Measurements from ENCODE around the gene HSFX4. TPM values are rescaled to one million over a fixed set of nuclear protein-coding genes. Genes with fewer than 3 reads are reported as not detected.
"Not testable (repeated sequence)": the region's sequence is repeated elsewhere in the genome, so short reads cannot be mapped to it uniquely, and the experiment has no call there.

HSFX4 gene
- total RNA-seq, 2 experiments from 2014 or later = not detected

GRCh38 chrX:149927245-149927963 is 2.0 kb upstream of the HSFX4 start:
- H3K36me3 Mint-ChIP-seq; POLR2A ChIA-PET; H3K9me3 Mint-ChIP-seq; ATAC-seq (ENCODE audit: low read depth); H3K4me3 Mint-ChIP-seq; H3K27ac Mint-ChIP-seq; H3K4me1 Mint-ChIP-seq; DNase-seq; H3K27me3 Mint-ChIP-seq: not testable (repeated sequence)

- H3K4me3 Mint-ChIP-seq; H3K27ac Mint-ChIP-seq; POLR2A ChIA-PET; H3K4me1 Mint-ChIP-seq; H3K36me3 Mint-ChIP-seq; H3K9me3 Mint-ChIP-seq; ATAC-seq (ENCODE audit: low read depth); DNase-seq; H3K27me3 Mint-ChIP-seq: not testable (repeated sequence)
Observed at GRCh38 chrX:149927964-149928258, 1.5 kb upstream of the HSFX4 start.

GRCh38 chrX:149928635-149929034 is 738 bp upstream of the HSFX4 start:
- H3K27ac Mint-ChIP-seq = peak overlapping the region; percentile 70
- DNase-seq (peak; percentile 34), ATAC-seq (ENCODE audit: low read depth) (peak; percentile 93)
- H3K9me3 Mint-ChIP-seq, H3K4me3 Mint-ChIP-seq, POLR2A ChIA-PET, H3K4me1 Mint-ChIP-seq, H3K36me3 Mint-ChIP-seq, H3K27me3 Mint-ChIP-seq: not testable (repeated sequence)

DNA sequence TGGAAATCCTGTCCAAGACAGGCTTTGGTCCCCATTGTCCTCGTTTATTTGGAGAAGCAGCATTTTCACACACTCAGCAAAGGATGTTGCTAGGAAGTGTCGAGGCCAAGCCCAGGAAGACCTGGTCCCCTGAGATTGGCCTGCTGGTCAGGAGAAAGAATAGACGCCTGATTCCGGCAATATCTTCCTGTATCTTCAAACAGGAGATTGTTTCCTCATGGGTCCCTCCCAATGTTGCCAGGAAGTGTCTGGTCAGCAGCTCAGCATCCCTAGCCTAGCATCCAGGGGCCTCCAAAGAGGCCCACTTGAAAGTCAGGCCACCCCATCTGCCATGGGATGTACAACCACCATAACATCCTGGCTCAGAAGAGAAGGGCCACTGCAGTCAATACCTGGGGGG is 2.0 kb downstream of the HSFX4 start:
- H3K36me3 Mint-ChIP-seq; POLR2A ChIA-PET; ATAC-seq (ENCODE audit: low read depth); H3K27ac Mint-ChIP-seq; H3K27me3 Mint-ChIP-seq; H3K4me1 Mint-ChIP-seq; DNase-seq; H3K4me3 Mint-ChIP-seq; H3K9me3 Mint-ChIP-seq: not testable (repeated sequence)

- not testable (repeated sequence) for ATAC-seq (ENCODE audit: low read depth); DNase-seq
Observed at GRCh38 chrX:149932150-149932549, 2.8 kb downstream of the HSFX4 start.

GRCh38 chrX:149932970-149933369 is 3.6 kb downstream of the HSFX4 start:
- H3K36me3 Mint-ChIP-seq; H3K27ac Mint-ChIP-seq; DNase-seq; H3K4me1 Mint-ChIP-seq; POLR2A ChIA-PET; H3K4me3 Mint-ChIP-seq; H3K9me3 Mint-ChIP-seq; H3K27me3 Mint-ChIP-seq; ATAC-seq (ENCODE audit: low read depth): not testable (repeated sequence)

More at GRCh38 chrX:149932150-149932549, 2.8 kb downstream of the HSFX4 start:
- H3K27ac Mint-ChIP-seq, H3K36me3 Mint-ChIP-seq, H3K27me3 Mint-ChIP-seq, H3K4me1 Mint-ChIP-seq, H3K9me3 Mint-ChIP-seq, POLR2A ChIA-PET, H3K4me3 Mint-ChIP-seq: not testable (repeated sequence)

DNA sequence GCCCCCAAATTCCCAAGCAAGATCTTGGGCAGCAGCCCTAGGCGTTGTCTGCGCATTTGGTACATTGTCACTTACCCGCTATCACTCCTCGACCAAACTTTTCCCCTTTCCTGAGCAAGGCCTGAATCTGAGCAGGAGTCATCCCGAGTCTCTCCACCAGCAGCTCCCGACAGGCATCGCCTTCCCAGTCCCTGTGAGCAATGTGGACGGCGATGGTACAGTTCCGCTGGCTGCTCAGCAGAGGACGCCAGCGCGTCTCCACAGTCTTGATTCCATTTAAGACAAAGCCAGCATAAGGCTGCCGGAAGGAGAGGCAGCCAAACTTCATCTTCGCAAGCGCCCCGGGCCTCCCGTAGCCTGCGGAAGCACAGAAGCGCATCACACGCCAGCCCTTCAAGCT is 4.2 kb downstream of the HSFX4 start:
- ATAC-seq (ENCODE audit: low read depth); H3K4me1 Mint-ChIP-seq; POLR2A ChIA-PET; H3K27me3 Mint-ChIP-seq; DNase-seq; H3K4me3 Mint-ChIP-seq; H3K36me3 Mint-ChIP-seq; H3K27ac Mint-ChIP-seq; H3K9me3 Mint-ChIP-seq: not testable (repeated sequence)

- peak overlapping the region; percentile 100 for H3K27ac Mint-ChIP-seq
- DNase-seq = not testable (repeated sequence)
Observed at GRCh38 chrX:149937328-149937727, 8.0 kb downstream of the HSFX4 start.

DNA sequence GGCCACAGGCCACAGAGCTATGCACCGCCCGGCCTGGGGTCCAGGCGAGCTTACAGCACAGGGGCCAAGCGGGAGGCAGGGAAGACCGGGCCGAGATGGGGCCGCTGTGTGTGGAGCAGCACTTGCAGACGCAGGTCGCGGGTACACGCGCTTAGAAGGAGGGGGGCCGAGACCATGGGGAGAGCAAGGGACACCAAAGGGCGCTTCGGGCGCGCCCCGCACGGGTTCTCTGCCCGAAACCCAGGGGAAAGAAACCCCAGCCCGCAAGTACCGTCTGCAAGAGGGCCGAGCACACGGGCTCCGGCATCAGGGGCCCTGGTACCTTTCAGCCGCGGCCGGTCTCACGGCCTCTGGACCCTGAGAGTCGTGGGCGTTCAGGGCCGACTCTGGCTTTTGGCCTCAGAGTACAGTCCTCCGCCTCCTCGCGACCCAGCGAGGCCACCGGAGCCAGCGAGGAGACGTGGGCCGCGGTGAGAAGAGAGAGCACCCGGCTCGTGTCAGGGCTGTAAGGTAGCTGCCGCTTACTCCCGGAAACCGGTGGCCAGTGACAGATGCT is 8.6 kb downstream of the HSFX4 start:
- POLR2A ChIA-PET = interaction anchor here (0.9 to 3.0 kb wide), 5 partner anchors 22 to 756 kb away, joined by 3 to 19 read pairs (median 4); partner anchors contain the start of genes EOLA1 and MTMR1
- no peak for DNase-seq
- H3K27ac Mint-ChIP-seq = peak overlapping the region; percentile 100
- ATAC-seq (ENCODE audit: low read depth) = no peak
- H3K9me3 Mint-ChIP-seq = no peaks in the 10 kb centered on the region
- peak overlapping the region; percentile 98 for H3K4me3 Mint-ChIP-seq
- H3K4me1 Mint-ChIP-seq = peaks cover 2% of the 10 kb centered on the region
- H3K36me3 Mint-ChIP-seq = peaks cover 2% of the 10 kb centered on the region
- no peaks in the 10 kb centered on the region for H3K27me3 Mint-ChIP-seq

More at GRCh38 chrX:149937328-149937727, 8.0 kb downstream of the HSFX4 start:
- H3K36me3 Mint-ChIP-seq; POLR2A ChIA-PET; ATAC-seq (ENCODE audit: low read depth); H3K9me3 Mint-ChIP-seq; H3K4me1 Mint-ChIP-seq; H3K27me3 Mint-ChIP-seq: not testable (repeated sequence)
- peak overlapping the region; percentile 98 for H3K4me3 Mint-ChIP-seq

GRCh38 chrX:149938427-149938880 is 9.1 kb downstream of the HSFX4 start, which contains the start of gene EOLA2:
Gene EOLA2 (minus strand): TSS chrX:149938491. CDS start chrX:149933874, 4,617 bp downstream.
- H3K27ac Mint-ChIP-seq = peak within 1 kb of the TSS; percentile 100
- ATAC-seq (ENCODE audit: low read depth) (peak; percentile 52), DNase-seq (peak; percentile 81)
- H3K36me3 Mint-ChIP-seq = peaks cover 2% of the 10 kb centered on the region
- H3K27me3 Mint-ChIP-seq = no peaks in the 10 kb centered on the region
- no peaks in the 10 kb centered on the region for H3K9me3 Mint-ChIP-seq
- H3K4me1 Mint-ChIP-seq = peaks cover 2% of the 10 kb centered on the region
- H3K4me3 Mint-ChIP-seq = peak within 1 kb of the TSS; percentile 98
- POLR2A ChIA-PET = interaction anchor here (0.8 to 3.0 kb wide), 6 partner anchors 22 to 755 kb away, joined by 3 to 19 read pairs (median 4); partner anchors contain the start of genes EOLA1, IDS and MTMR1

- DNase-seq = peak; percentile 90
- POLR2A ChIA-PET = interaction anchor here (0.8 to 3.0 kb wide), 7 partner anchors 23 to 754 kb away, joined by 3 to 19 read pairs (median 4); partner anchors contain the start of genes EOLA1, IDS and MTMR1
- H3K4me1 Mint-ChIP-seq = peaks cover 2% of the 10 kb centered on the region
- H3K36me3 Mint-ChIP-seq = peaks cover 2% of the 10 kb centered on the region
- no peak for ATAC-seq (ENCODE audit: low read depth)
- peak overlapping the region; percentile 98 for H3K4me3 Mint-ChIP-seq
- H3K9me3 Mint-ChIP-seq = no peaks in the 10 kb centered on the region
- H3K27me3 Mint-ChIP-seq = no peaks in the 10 kb centered on the region
- H3K27ac Mint-ChIP-seq = peak overlapping the region; percentile 100
Observed at GRCh38 chrX:149938881-149939654, 9.7 kb downstream of the HSFX4 start.

DNA sequence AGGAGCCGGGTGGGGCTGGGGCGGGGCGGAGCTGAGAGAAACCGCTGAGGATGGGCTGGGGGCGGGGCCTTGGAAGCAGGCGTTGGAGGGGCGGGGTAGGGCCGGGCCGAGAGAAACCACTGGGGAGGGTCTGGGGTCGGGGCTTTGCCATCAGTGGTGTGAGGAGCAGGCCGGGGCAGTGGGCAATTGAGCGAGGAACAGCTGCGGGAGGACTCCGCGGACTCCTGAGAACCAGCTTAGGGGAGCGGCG is 10.2 kb downstream of the HSFX4 start:
- no peaks in the 10 kb centered on the region for H3K36me3 Mint-ChIP-seq
- peak overlapping the region; percentile 90 for H3K4me3 Mint-ChIP-seq
- DNase-seq (no peak), ATAC-seq (ENCODE audit: low read depth) (peak; percentile 15)
- peaks cover 2% of the 10 kb centered on the region for H3K4me1 Mint-ChIP-seq
- POLR2A ChIA-PET = interaction anchor here (0.9 to 3.0 kb wide), 4 partner anchors 400 to 754 kb away, joined by 3 to 19 read pairs (median 6); partner anchors contain the start of genes EOLA1 and MTMR1
- no peaks in the 10 kb centered on the region for H3K27me3 Mint-ChIP-seq
- no peaks in the 10 kb centered on the region for H3K9me3 Mint-ChIP-seq
- peak overlapping the region; percentile 97 for H3K27ac Mint-ChIP-seq

DNA sequence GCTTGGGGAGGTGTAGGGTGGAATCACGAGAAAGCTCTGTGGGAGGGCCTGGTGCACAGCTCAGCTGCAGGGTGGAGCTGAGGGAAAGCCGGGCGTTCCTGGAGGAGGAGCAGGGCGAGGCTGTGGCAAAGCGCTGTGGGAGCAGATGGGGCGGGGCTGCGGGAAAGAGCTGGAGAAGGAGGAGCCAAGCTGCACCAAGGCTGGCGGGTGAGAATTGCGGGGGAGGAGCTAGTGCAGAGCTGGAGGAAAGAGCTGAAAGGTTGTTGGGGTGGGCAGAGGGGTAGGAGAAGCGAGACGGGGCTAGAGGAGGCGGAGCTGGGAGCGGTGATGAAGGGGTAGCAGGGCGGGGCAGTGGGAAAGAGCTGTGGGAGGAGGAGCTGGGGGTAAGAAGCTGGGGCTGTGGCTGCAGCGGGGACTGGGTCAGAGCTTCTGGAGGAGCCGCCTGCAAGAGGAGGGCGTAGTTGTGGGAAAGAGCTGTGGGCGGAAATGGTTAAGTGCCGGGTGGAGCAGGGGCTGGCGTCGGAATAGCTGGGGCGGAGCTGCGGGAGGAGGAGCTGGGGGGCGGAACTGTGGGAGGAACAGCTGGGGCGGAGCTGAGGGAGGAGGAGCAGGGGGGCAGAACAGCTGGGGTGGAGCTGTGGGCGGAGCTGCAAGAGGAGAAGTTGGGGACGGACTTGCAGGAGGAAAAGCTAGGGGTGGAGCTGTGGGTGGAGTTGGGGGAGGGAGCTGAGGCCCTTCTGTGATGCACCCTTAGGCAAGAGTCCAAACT is 10.7 kb downstream of the HSFX4 start:
- POLR2A ChIA-PET = interaction anchor here (0.9 to 3.0 kb wide), 3 partner anchors 400 to 633 kb away, joined by 3 to 19 read pairs (median 4); partner anchors contain the start of gene EOLA1
- H3K27ac Mint-ChIP-seq = peak overlapping the region; percentile 97
- H3K4me1 Mint-ChIP-seq = peaks cover 2% of the 10 kb centered on the region
- peak overlapping the region; percentile 90 for H3K4me3 Mint-ChIP-seq
- no peaks in the 10 kb centered on the region for H3K36me3 Mint-ChIP-seq
- peak; percentile 85 for DNase-seq
- peak; percentile 61 for ATAC-seq (ENCODE audit: low read depth)
- no peaks in the 10 kb centered on the region for H3K9me3 Mint-ChIP-seq
- H3K27me3 Mint-ChIP-seq = no peaks in the 10 kb centered on the region
